Measurements from ENCODE around the gene CTRB1. TPM values are rescaled to one million over a fixed set of nuclear protein-coding genes. Genes with fewer than 3 reads are reported as not detected.

The CTRB1 gene
- total and polyA plus RNA-seq, 2 experiments from 2014 or later: not detected

DNA sequence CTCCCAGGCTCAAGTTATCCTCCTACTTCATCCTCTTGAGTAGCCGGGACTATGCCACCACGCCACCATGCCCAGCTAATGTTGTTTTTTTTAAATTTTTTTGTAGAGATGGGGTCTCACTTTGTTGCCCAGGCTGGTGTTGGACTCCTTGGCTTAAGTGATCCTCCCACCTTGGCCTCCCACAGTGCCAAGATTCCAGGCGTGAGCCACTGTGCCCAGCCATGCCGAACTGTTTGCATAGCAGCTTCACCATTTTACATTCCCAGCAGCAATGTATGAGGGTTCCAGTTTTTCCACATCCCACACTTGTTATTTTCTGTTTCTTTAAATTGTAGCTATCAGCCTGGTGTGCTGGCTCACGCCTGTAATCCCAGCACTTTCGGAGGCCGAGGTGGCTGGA, 2.2 kb upstream of the CTRB1 start:
- no peaks in the 10 kb centered on the region for H3K36me3 ChIP-seq (ENCODE audit: low read depth)
- no peaks in the 10 kb centered on the region for H4K20me1 ChIP-seq (ENCODE audit: insufficient read depth)
- no peak for DNase-seq
- H3K4me3 ChIP-seq: no peak overlapping the region
- no peaks in the 10 kb centered on the region for H3K4me1 ChIP-seq (ENCODE audit: insufficient read depth)
- H3K9me2 ChIP-seq (ENCODE audit: insufficient read depth): no peaks in the 10 kb centered on the region
- H3K79me2 ChIP-seq (ENCODE audit: insufficient read depth): no peaks in the 10 kb centered on the region
- H3F3A ChIP-seq (ENCODE audit: insufficient read depth): no peaks in the 10 kb centered on the region
- H3K4me2 ChIP-seq (ENCODE audit: unreplicated experiment): no peak overlapping the region
- no peaks in the 10 kb centered on the region for H3K9me3 ChIP-seq (ENCODE audit: low read depth)
- 74 to 76% methylated on average over 7 of the region's 7 CpGs for WGBS, 2 experiments (ENCODE audit: low coverage in 1 of 2, low lambda C conversion rate in 2 of 2, missing lambda C conversion rate in 2 of 2)
- H3K27me3 ChIP-seq (replicated peaks; ENCODE audit: insufficient read depth): no peaks in the 10 kb centered on the region
- no peak overlapping the region for H2AFZ ChIP-seq
- in situ Hi-C loops (cut with MboI): loop anchor here (10.0 to 25.0 kb wide), 3 partner anchors 188 to 546 kb away; partner anchors contain the start of gene ADAT1
- no peak overlapping the region for H3K27ac ChIP-seq
- H3K9ac ChIP-seq: no peak overlapping the region
- TF ChIP-seq EZH2 (IDR thresholded peaks at IDR 0.05; ENCODE audit: insufficient read depth, poor library complexity, severe bottlenecking) (no peak), EZH2phosphoT487 (IDR thresholded peaks at IDR 0.05; ENCODE audit: insufficient read depth, low read depth) (no peak)

DNA sequence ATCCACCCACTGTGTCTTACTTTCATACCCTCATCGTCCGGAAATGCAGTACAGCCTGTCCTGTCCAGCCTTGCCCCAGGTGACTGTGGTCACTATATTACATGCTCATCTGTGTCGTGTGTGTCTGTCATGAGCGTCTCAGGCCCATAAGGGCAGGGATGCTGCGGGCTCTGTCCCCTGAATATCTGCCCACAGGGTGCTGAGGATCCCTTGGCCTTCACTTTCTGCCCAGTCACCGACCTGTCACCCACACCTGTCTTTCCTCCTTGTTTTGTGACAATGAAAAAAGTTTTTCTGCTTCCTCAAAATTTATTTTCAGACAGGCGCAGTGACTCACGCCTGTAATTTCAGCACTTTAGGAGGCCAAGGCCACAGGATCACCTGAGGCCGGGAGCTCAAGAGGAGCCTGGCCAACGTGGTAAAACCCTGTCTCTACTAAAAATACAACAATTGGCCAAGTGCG, 1.4 kb upstream of the CTRB1 start:
- Histone ChIP-seq H3F3A (ENCODE audit: insufficient read depth) (no peaks in the 10 kb centered on the region), H3K36me3 (ENCODE audit: low read depth) (no peaks in the 10 kb centered on the region), H3K79me2 (ENCODE audit: insufficient read depth) (no peaks in the 10 kb centered on the region), H3K4me3 (no peak overlapping the region), H2AFZ (no peak overlapping the region), H3K9ac (no peak overlapping the region), H3K4me2 (ENCODE audit: unreplicated experiment) (no peak overlapping the region), H4K20me1 (ENCODE audit: insufficient read depth) (no peaks in the 10 kb centered on the region), H3K9me3 (ENCODE audit: low read depth) (no peaks in the 10 kb centered on the region), H3K27ac (no peak overlapping the region), H3K9me2 (ENCODE audit: insufficient read depth) (no peaks in the 10 kb centered on the region), H3K27me3 (replicated peaks; ENCODE audit: insufficient read depth) (no peaks in the 10 kb centered on the region), H3K4me1 (ENCODE audit: insufficient read depth) (no peaks in the 10 kb centered on the region)
- WGBS, 2 experiments (ENCODE audit: low coverage in 1 of 2, low lambda C conversion rate in 2 of 2, missing lambda C conversion rate in 2 of 2): 84 to 85% methylated on average over 11 of the region's 11 CpGs
- no peak for DNase-seq
- TF ChIP-seq EZH2 (IDR thresholded peaks at IDR 0.05; ENCODE audit: insufficient read depth, poor library complexity, severe bottlenecking) (no peak), EZH2phosphoT487 (IDR thresholded peaks at IDR 0.05; ENCODE audit: insufficient read depth, low read depth) (no peak)
- in situ Hi-C loops (cut with MboI): loop anchor here (10.0 to 25.0 kb wide), 3 partner anchors 187 to 545 kb away; partner anchors contain the start of gene ADAT1

DNA sequence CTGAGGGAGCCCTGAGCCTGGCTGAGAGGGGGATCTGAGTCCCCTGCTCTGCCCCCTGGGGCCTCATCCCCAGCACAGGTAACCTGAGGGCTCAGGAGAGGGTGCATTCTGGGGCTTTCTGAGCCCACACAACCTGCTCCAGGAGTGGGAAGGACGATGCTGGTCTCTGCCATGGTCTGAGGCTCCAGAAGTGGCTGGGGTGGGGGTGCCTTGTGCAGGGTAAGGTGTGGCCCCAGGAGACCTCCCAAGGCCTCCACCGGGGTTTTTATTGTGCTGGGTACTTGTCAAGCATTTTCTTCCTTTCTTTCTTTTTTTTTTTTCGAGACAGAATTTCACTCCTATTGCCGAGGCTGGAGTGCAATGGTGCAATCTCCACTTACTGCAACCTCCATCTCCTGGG, 300 bp downstream of the CTRB1 start:
- Histone ChIP-seq H3K4me3 (no peak overlapping the region), H3K36me3 (ENCODE audit: low read depth) (no peaks in the 10 kb centered on the region), H3K9ac (no peak overlapping the region), H3K79me2 (ENCODE audit: insufficient read depth) (no peaks in the 10 kb centered on the region), H3K4me2 (ENCODE audit: unreplicated experiment) (no peak overlapping the region), H3F3A (ENCODE audit: insufficient read depth) (no peaks in the 10 kb centered on the region), H3K9me2 (ENCODE audit: insufficient read depth) (no peaks in the 10 kb centered on the region), H2AFZ (no peak overlapping the region), H4K20me1 (ENCODE audit: insufficient read depth) (no peaks in the 10 kb centered on the region), H3K4me1 (ENCODE audit: insufficient read depth) (no peaks in the 10 kb centered on the region), H3K9me3 (ENCODE audit: low read depth) (no peaks in the 10 kb centered on the region), H3K27me3 (replicated peaks; ENCODE audit: insufficient read depth) (no peaks in the 10 kb centered on the region), H3K27ac (no peak overlapping the region)
- in situ Hi-C loops (cut with MboI): loop anchor here (10.0 to 25.0 kb wide), 3 partner anchors 186 to 543 kb away; partner anchors contain the start of gene ADAT1
- TF ChIP-seq EZH2 (IDR thresholded peaks at IDR 0.05; ENCODE audit: insufficient read depth, poor library complexity, severe bottlenecking): no peak
- TF ChIP-seq EZH2phosphoT487 (IDR thresholded peaks at IDR 0.05; ENCODE audit: insufficient read depth, low read depth): no peak
- no peak for DNase-seq
- WGBS, 2 experiments (ENCODE audit: low coverage in 1 of 2, low lambda C conversion rate in 2 of 2, missing lambda C conversion rate in 2 of 2): 70 to 89% methylated on average over 4 of the region's 4 CpGs

DNA sequence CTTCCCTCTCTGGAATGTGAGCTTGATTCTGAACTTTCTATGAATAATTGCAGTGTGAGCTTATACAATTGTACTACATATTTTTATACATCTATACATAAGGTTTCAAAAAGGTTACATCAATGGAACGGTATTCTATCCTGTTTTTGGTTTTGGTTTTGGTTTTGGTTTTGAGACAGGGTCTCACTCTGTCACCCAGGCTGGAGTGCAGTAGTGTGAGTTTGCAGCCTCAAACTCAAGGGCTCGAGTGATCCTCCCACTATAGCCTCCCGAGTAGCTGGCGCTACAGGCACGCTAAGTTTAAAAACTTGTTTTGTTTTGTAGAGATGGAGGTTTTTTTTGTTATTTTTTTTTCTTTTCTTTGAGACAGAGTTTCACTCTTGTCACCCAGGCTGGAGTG, 1.1 kb downstream of the CTRB1 start:
- Histone ChIP-seq H3K4me2 (ENCODE audit: unreplicated experiment) (no peak overlapping the region), H3F3A (ENCODE audit: insufficient read depth) (no peaks in the 10 kb centered on the region), H3K4me1 (ENCODE audit: insufficient read depth) (no peaks in the 10 kb centered on the region), H3K4me3 (no peak overlapping the region), H3K79me2 (ENCODE audit: insufficient read depth) (no peaks in the 10 kb centered on the region), H3K9me3 (ENCODE audit: low read depth) (no peaks in the 10 kb centered on the region), H3K27me3 (replicated peaks; ENCODE audit: insufficient read depth) (no peaks in the 10 kb centered on the region), H2AFZ (no peak overlapping the region), H3K9me2 (ENCODE audit: insufficient read depth) (no peaks in the 10 kb centered on the region), H3K9ac (no peak overlapping the region), H4K20me1 (ENCODE audit: insufficient read depth) (no peaks in the 10 kb centered on the region), H3K27ac (no peak overlapping the region), H3K36me3 (ENCODE audit: low read depth) (no peaks in the 10 kb centered on the region)
- in situ Hi-C loops (cut with MboI): loop anchor here (10.0 to 25.0 kb wide), 3 partner anchors 185 to 542 kb away; partner anchors contain the start of gene ADAT1
- DNase-seq: no peak
- 83 to 86% methylated on average over 5 of the region's 5 CpGs for WGBS, 2 experiments (ENCODE audit: low coverage in 1 of 2, low lambda C conversion rate in 2 of 2, missing lambda C conversion rate in 2 of 2)
- no peak for TF ChIP-seq EZH2 (IDR thresholded peaks at IDR 0.05; ENCODE audit: insufficient read depth, poor library complexity, severe bottlenecking)
- TF ChIP-seq EZH2phosphoT487 (IDR thresholded peaks at IDR 0.05; ENCODE audit: insufficient read depth, low read depth): no peak

Measured in GM23248 (cell line).